GM21786 (cell line): ENCODE data around the gene CBLIF.
"Not testable (repeated sequence)": the region's sequence is repeated elsewhere in the genome, so short reads cannot be mapped to it uniquely, and the experiment has no call there.

Experiments
- ATAC-seq: cut with Tn5 transposase; IDR thresholded peaks from one replicate; pipeline ENCODE4 v1.9.1; 2021; ENCODE audit not compliant: unreplicated experiment

Gene CBLIF

GRCh38 chr11:59848439-59848838 lies 3.1 kb upstream of the CBLIF start:
- ATAC-seq: not testable (repeated sequence)

- no peak for ATAC-seq
Measured at GRCh38 chr11:59847626-59848025, 2.3 kb upstream of the CBLIF start.

GRCh38 chr11:59846556-59846955 lies 1.3 kb upstream of the CBLIF start:
- ATAC-seq: no peak

- ATAC-seq: no peak
Measured at GRCh38 chr11:59842316-59842715, 3.0 kb downstream of the CBLIF start.

- no peak for ATAC-seq
Measured at GRCh38 chr11:59841514-59841913, 3.8 kb downstream of the CBLIF start.

GRCh38 chr11:59839615-59840014 lies 5.7 kb downstream of the CBLIF start:
- no peak for ATAC-seq

- ATAC-seq: no peak
Measured at GRCh38 chr11:59833602-59834001, 11.7 kb downstream of the CBLIF start.

GRCh38 chr11:59829358-59829757 lies 15.9 kb downstream of the CBLIF start:
- ATAC-seq: no peak

GRCh38 chr11:59822989-59823566 lies 22.2 kb downstream of the CBLIF start:
- peak; percentile 87 for ATAC-seq

- ATAC-seq: no peak
Measured at GRCh38 chr11:59818572-59818971, 26.7 kb downstream of the CBLIF start.

GRCh38 chr11:59816434-59816833 lies 28.9 kb downstream of the CBLIF start:
- not testable (repeated sequence) for ATAC-seq

GRCh38 chr11:59815754-59816153 lies 29.5 kb downstream of the CBLIF start:
- no peak for ATAC-seq

- no peak for ATAC-seq
Measured at GRCh38 chr11:59814021-59814420, 31.3 kb downstream of the CBLIF start.

GRCh38 chr11:59813364-59813763 lies 31.9 kb downstream of the CBLIF start:
- no peak for ATAC-seq

GRCh38 chr11:59812220-59812619 lies 33.1 kb downstream of the CBLIF start:
- no peak for ATAC-seq

- ATAC-seq: no peak
Measured at GRCh38 chr11:59810911-59811259, 34.4 kb downstream of the CBLIF start.

- ATAC-seq: peak; percentile 94
Measured at GRCh38 chr11:59810189-59810910, 34.9 kb downstream of the CBLIF start, which contains the start of gene MRPL16. Gene MRPL16 (minus strand): TSS chr11:59810778. CDS start chr11:59810658, 120 bp downstream.

GRCh38 chr11:59807047-59807610 lies 38.2 kb downstream of the CBLIF start:
- no peak for ATAC-seq

- no peak for ATAC-seq
Measured at GRCh38 chr11:59804061-59804460, 41.2 kb downstream of the CBLIF start.

- peak; percentile 62 for ATAC-seq
Measured at GRCh38 chr11:59802639-59803176, 42.6 kb downstream of the CBLIF start.

GRCh38 chr11:59801981-59802638 lies 43.2 kb downstream of the CBLIF start:
- ATAC-seq: peak; percentile 28
